IMR-90 (cell line): ENCODE data around the gene SREK1IP1. TPM values are rescaled to one million over a fixed set of nuclear protein-coding genes. Genes with fewer than 3 reads are reported as not detected.

Experiments used
- ATAC-seq: fragments of 200-7000 bp; cut with Tn5 transposase; 2 replicates; pipeline ENCODE4 v1.9.1; 2020; ENCODE audit warnings: low read depth, mild to moderate bottlenecking, moderate library complexity
- BruUV-seq: library from RNA; stranded (reverse); fragments of 400-500 nt; replicated peaks from 2 replicates; lab custom pipeline; 2021; lab: Mats Ljungman, UMichigan
- CTCF ChIA-PET: fragments of 300-600 bp; formaldehyde crosslinking; extraction: SDS; loops from one replicate; lab custom pipeline; 2021; ENCODE audit warnings: antibody characterized with exemption; lab: Yijun Ruan, JAX
- POLR2A ChIA-PET: fragments of 300-600 bp; sonication (Branson Sonifier 250); formaldehyde crosslinking; loops from one replicate; lab custom pipeline; 2022; ENCODE audit warnings: antibody characterized with exemption; ENCODE audit not compliant: unreplicated experiment; lab: Charles Lee
- DNase-seq: peaks from one replicate; pipeline ENCODE4 v3.0.0; 2013
- H2AFZ ChIP-seq: replicated peaks from 2 replicates; pipeline ENCODE3; 2013; ENCODE audit warnings: low read length, mild to moderate bottlenecking; ENCODE audit not compliant: poor library complexity
- H2AK5ac ChIP-seq: 2 replicates; pipeline ENCODE4 v1.6.1; 2013; ENCODE audit warnings: low read depth, low read length, inconsistent platforms
- H2AK9ac ChIP-seq: replicated peaks from 2 replicates; pipeline ENCODE3; 2013; ENCODE audit warnings: mild to moderate bottlenecking, low read depth, low read length, moderate library complexity; ENCODE audit not compliant: poor library complexity
- H2BK120ac ChIP-seq: 2 replicates; pipeline ENCODE4 v1.6.1; 2013; ENCODE audit warnings: low read depth, low read length, inconsistent platforms
- H2BK15ac ChIP-seq: 3 replicates; pipeline ENCODE4 v1.6.1; 2013; ENCODE audit warnings: low read depth, low read length, inconsistent platforms
- H2BK20ac ChIP-seq: 2 replicates; pipeline ENCODE4 v1.6.1; 2013; ENCODE audit warnings: low read depth, mild to moderate bottlenecking, inconsistent platforms, low read length, moderate library complexity
- H2BK5ac ChIP-seq: 2 replicates; pipeline ENCODE4 v1.6.1; 2013; ENCODE audit warnings: mild to moderate bottlenecking, low read depth, low read length, inconsistent platforms; ENCODE audit not compliant: poor library complexity, severe bottlenecking
- H3K14ac ChIP-seq: replicated peaks from 2 replicates; pipeline ENCODE4 v1.6.1; 2013; ENCODE audit warnings: low read depth, low read length, inconsistent platforms
- H3K18ac ChIP-seq: 2 replicates; pipeline ENCODE4 v1.6.1; 2013; ENCODE audit warnings: low read depth, low read length, control low read depth
- H3K23ac ChIP-seq: 2 replicates; pipeline ENCODE4 v1.6.1; 2013; ENCODE audit warnings: low read depth, low read length, inconsistent platforms
- H3K27ac ChIP-seq: 2 replicates; pipeline ENCODE4 v1.5.1; 2013; ENCODE audit warnings: mild to moderate bottlenecking, control low read depth, low read length; ENCODE audit not compliant: insufficient read depth
- H3K27me3 ChIP-seq: 2 replicates; pipeline ENCODE4 v1.6.1; 2013; ENCODE audit warnings: low read length; ENCODE audit not compliant: control insufficient read depth, insufficient read depth
- H3K36me3 ChIP-seq: 2 replicates; pipeline ENCODE4 v1.6.1; 2013; ENCODE audit warnings: low read length, mixed read lengths; ENCODE audit not compliant: control insufficient read depth, insufficient read depth
- H3K4ac ChIP-seq: 2 replicates; pipeline ENCODE4 v1.6.1; 2013; ENCODE audit warnings: low read depth, low read length, inconsistent platforms
- H3K4me1 ChIP-seq: 2 replicates; pipeline ENCODE4 v1.6.1; 2013; ENCODE audit warnings: low read length, mixed read lengths; ENCODE audit not compliant: control insufficient read depth, insufficient read depth
- H3K4me2 ChIP-seq: 2 replicates; pipeline ENCODE4 v1.6.1; 2013; ENCODE audit warnings: low read depth, mild to moderate bottlenecking, control low read depth, low read length, moderate library complexity
- H3K4me3 ChIP-seq: 2 replicates; pipeline ENCODE4 v1.5.1; 2013; ENCODE audit warnings: low read depth, mild to moderate bottlenecking, control low read depth, low read length, moderate library complexity; ENCODE audit not compliant: insufficient read depth
- H3K56ac ChIP-seq: 2 replicates; pipeline ENCODE4 v1.6.1; 2013; ENCODE audit warnings: low read length, inconsistent platforms; ENCODE audit not compliant: insufficient read depth; ENCODE audit errors: extremely low read depth
- H3K79me1 ChIP-seq, 2 experiments: 2 replicates each; pipeline ENCODE4 v1.6.1; 2013; ENCODE audit warnings: low read length in 2 of 2, inconsistent platforms in 1 of 2, low read depth in 1 of 2
- H3K9ac ChIP-seq: 2 replicates; pipeline ENCODE4 v1.6.1; 2013; ENCODE audit warnings: low read depth, low read length, control low read depth
- H3K9me1 ChIP-seq: 2 replicates; pipeline ENCODE4 v1.6.1; 2013; ENCODE audit warnings: low read length, inconsistent platforms; ENCODE audit not compliant: insufficient read depth
- H3K9me3 ChIP-seq: 2 replicates; pipeline ENCODE4 v1.6.1; 2013; ENCODE audit warnings: low read length; ENCODE audit not compliant: control insufficient read depth, insufficient read depth
- H4K20me1 ChIP-seq: 2 replicates; pipeline ENCODE4 v1.6.1; 2013; ENCODE audit warnings: low read length, inconsistent platforms; ENCODE audit not compliant: insufficient read depth
- H4K5ac ChIP-seq: 2 replicates; pipeline ENCODE4 v1.6.1; 2013; ENCODE audit warnings: mild to moderate bottlenecking, low read depth, low read length, control low read depth
- H4K8ac ChIP-seq, 2 experiments: 2 replicates each; pipeline ENCODE4 v1.6.1; 2013; ENCODE audit warnings: low read depth in 2 of 2, low read length in 2 of 2, control low read depth in 1 of 2, inconsistent platforms in 1 of 2
- H4K91ac ChIP-seq: 2 replicates; pipeline ENCODE4 v1.6.1; 2013; ENCODE audit warnings: low read depth, low read length, inconsistent platforms; ENCODE audit not compliant: insufficient read depth
- CTCF ChIP-seq: conservative IDR thresholded peaks from 2 replicates; pipeline ENCODE4 v1.5.1; 2012; ENCODE audit warnings: mild to moderate bottlenecking, low read depth, low read length, improper control_type of control experiment
- MXI1 ChIP-seq: IDR thresholded peaks from 2 replicates; pipeline ENCODE4 v1.6.1; 2012; ENCODE audit warnings: low read depth, mild to moderate bottlenecking, low read length, moderate library complexity, borderline replicate concordance
- POLR2A ChIP-seq: IDR thresholded peaks from 2 replicates; pipeline ENCODE4 v1.6.1; 2012; ENCODE audit warnings: mild to moderate bottlenecking, low read depth, low read length
- RAD21 ChIP-seq: IDR thresholded peaks from 2 replicates; pipeline ENCODE4 v1.6.1; 2012; ENCODE audit warnings: low read length, improper control_type of control experiment
- RFX5 ChIP-seq: IDR thresholded peaks from 2 replicates; pipeline ENCODE4 v1.8.0; 2012; ENCODE audit warnings: low read depth, mild to moderate bottlenecking, low read length, moderate library complexity
- SMC3 ChIP-seq: fragments of 150-350 bp; IDR thresholded peaks from 2 replicates; pipeline ENCODE4 v1.6.1; 2016; ENCODE audit warnings: low read depth, mild to moderate bottlenecking, antibody characterized with exemption, low read length, moderate library complexity
- USF2 ChIP-seq: fragments of 150-350 bp; IDR thresholded peaks from 2 replicates; pipeline ENCODE4 v1.6.1; 2017; ENCODE audit warnings: mild to moderate bottlenecking, antibody characterized with exemption, low read length, low read depth
- WGBS, 2 experiments: methylation state at CpG; one replicate each; pipeline versions ENCODE4 v1.1.5 to v1.1.7; 2013; ENCODE audit warnings: missing lambda C conversion rate in 2 of 2; ENCODE audit not compliant: insufficient read length in 1 of 2; ENCODE audit errors: extremely low coverage in 2 of 2; 5-methylcytosine and 5-hydroxymethylcytosine counted together
- dilution Hi-C: fragments of 300-500 bp; cut with HindIII; formaldehyde crosslinking; loops from one replicate; pipeline ENCODE4 v1.14.3; 2018; ENCODE audit warnings: low sequenced_read_pairs; ENCODE audit not compliant: unreplicated experiment
- in situ Hi-C: fragments of 300-500 bp; cut with MboI; formaldehyde crosslinking; loops from 3 replicates; pipeline ENCODE4 v1.14.3; 2019; ENCODE audit warnings: low sequenced_read_pairs, inconsistent platforms, mixed read lengths
- intact Hi-C: fragments of 100-400 bp; cut with micrococcal nuclease; formaldehyde crosslinking; loops from 2 replicates; pipeline ENCODE4 v1.10.0; 2022
- polyA plus RNA-seq, 3 experiments: library from polyadenylated mRNA; depleted of rRNA; stranded (reverse); fragments of >200 nt; gene quantifications; 2 replicates each; pipeline ENCODE4 v1.2.3, GENCODE V29; 2012; ENCODE audit warnings: low replicate concordance in 1 of 3
- total RNA-seq: library from RNA; depleted of rRNA; stranded (reverse); fragments of >200 nt; gene quantifications from 2 replicates; pipeline ENCODE4 v1.2.3, GENCODE V29; 2012

SREK1IP1 gene
- total and polyA plus RNA-seq, 2 of the 4 experiments (the other 2 are of a cell fraction): 3.3 to 6.5 TPM

GRCh38 chr5:64680289-64680688 is 88.2 kb downstream of the SREK1IP1 start:
- H3K9me3 ChIP-seq: no peaks in the 10 kb centered on the region
- in situ Hi-C loops: no loop called here
- CTCF ChIA-PET: no interaction called here

More at GRCh38 chr5:64680289-64680688, 88.2 kb downstream of the SREK1IP1 start:
- no peak overlapping the region for H3K4me3 ChIP-seq
- no peak overlapping the region for H4K8ac ChIP-seq
- no peak overlapping the region for H2AK5ac ChIP-seq
- TF ChIP-seq USF2: no peak
- no peak for TF ChIP-seq POLR2A
- 0 out of 2 replicates have a peak, but pooled peaks have one; percentile 13 for TF ChIP-seq SMC3
- TF ChIP-seq RFX5: no peak
- 0 out of 2 replicates have a peak, but pooled peaks have one; percentile 4 for TF ChIP-seq CTCF
- no peak for TF ChIP-seq MXI1
- TF ChIP-seq RAD21: no peak
- H2BK120ac ChIP-seq: no peak overlapping the region
- H2BK20ac ChIP-seq: no peak overlapping the region
- BruUV-seq: no TSS peak
- no peak overlapping the region for H2BK15ac ChIP-seq
- no peak overlapping the region for H2BK5ac ChIP-seq
- H2AK9ac ChIP-seq: no peak overlapping the region
- H3K9ac ChIP-seq: no peak overlapping the region
- DNase-seq (no peak), ATAC-seq (no peak)
- H3K4me2 ChIP-seq: no peak overlapping the region
- dilution Hi-C loops: no loop called here
- H3K36me3 ChIP-seq: no peaks in the 10 kb centered on the region
- POLR2A ChIA-PET: no interaction called here
- H4K20me1 ChIP-seq: no peaks in the 10 kb centered on the region
- no peak overlapping the region for H2AFZ ChIP-seq
- H3K27me3 ChIP-seq: peaks cover 10% of the 10 kb centered on the region
- H3K79me1 ChIP-seq: no peaks in the 10 kb centered on the region
- no peak overlapping the region for H4K91ac ChIP-seq
- no peaks in the 10 kb centered on the region for H3K9me1 ChIP-seq
- H3K56ac ChIP-seq: no peak overlapping the region
- no peak overlapping the region for H3K18ac ChIP-seq
- H4K5ac ChIP-seq: no peak overlapping the region
- no CpG with 5 or more reads among the region's 4 CpGs for WGBS, 2 experiments
- intact Hi-C loops: no loop called here
- no peak overlapping the region for H3K27ac ChIP-seq
- H3K4ac ChIP-seq: no peak overlapping the region
- no peaks in the 10 kb centered on the region for H3K4me1 ChIP-seq
- H3K23ac ChIP-seq: no peak overlapping the region
- H3K14ac ChIP-seq: no peak overlapping the region
